Stimulated activated CD4-positive, alpha-beta T cell treated with anti-CD3 and anti-CD28 coated beads, Interleukin-4, amount 100 ng/mL, for 24 hours (primary cell): ENCODE data around the gene TMEM267.
"Not testable (repeated sequence)": the region's sequence is repeated elsewhere in the genome, so short reads cannot be mapped to it uniquely, and the experiment has no call there.

ENCODE experiments used
- DNase-seq: peaks from one replicate; pipeline ENCODE4 v3.0.0-alpha.2; 2020

The TMEM267 gene, protein sequence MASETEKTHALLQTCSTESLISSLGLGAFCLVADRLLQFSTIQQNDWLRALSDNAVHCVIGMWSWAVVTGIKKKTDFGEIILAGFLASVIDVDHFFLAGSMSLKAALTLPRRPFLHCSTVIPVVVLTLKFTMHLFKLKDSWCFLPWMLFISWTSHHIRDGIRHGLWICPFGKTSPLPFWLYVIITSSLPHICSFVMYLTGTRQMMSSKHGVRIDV

DNA sequence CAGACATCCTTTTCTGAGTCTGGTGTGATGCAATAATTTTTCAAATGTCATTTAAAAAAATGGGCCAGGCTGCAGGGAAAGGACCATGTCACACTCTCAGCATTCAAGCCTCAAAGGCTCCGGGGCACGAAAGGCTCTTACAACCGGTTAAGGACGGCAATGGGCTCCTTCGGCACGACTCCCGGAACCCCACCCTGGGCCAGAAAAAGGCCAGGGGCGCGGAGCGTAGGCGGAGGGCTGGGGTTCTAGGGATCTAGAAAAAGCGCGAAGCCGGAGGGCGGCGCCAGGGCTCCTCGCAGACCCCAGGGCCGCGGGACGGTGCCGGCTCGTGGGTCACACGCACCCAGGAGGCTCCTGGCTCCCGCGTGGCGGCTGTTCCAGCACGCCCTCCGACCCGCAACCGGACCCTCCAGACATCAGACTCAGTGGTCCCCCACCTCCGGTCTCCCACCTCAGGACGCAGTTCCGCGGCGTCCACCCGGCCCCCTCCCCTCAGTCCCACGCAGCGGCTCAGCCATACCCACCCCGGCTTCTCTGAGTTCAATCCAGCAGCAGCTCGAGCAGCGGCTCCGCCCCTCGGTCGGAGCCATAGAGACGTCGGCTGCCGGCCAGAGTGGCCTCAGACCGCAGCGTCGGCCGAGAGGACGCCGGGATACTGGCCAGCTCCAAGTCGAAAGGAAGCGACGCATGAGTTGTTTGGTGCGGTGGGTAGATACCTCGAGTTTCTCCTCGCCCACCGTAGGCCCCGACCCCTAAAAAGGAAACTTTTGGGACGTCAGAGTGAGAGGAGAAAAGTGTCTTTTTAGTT lies at the start of gene TMEM267:
Gene TMEM267, minus strand, starts transcription at position 568 of the 808 bp plus-strand sequence. CDS start 29,896 bp downstream, outside the sequence.
- peak; percentile 87 for DNase-seq

DNA sequence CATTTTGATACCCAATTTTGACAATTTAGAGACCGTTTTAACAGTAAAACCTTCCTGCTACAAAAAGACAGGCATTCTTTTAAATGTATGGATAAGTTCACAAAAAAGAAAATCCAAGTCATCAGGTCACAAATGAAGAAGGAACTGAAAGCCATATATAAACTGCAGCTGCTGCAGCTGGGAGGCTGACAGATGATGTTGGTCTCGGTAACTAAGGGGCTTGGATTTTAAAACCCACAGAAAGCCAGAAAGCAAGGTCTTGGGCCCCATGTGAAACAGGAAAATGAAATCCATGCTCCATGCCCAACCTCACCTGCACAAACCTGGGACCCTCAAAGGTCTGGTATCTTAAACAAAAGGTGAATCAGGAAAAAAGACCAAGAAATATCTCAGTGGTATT lies 47.0 kb upstream of the TMEM267 start:
- DNase-seq: no peak

DNA sequence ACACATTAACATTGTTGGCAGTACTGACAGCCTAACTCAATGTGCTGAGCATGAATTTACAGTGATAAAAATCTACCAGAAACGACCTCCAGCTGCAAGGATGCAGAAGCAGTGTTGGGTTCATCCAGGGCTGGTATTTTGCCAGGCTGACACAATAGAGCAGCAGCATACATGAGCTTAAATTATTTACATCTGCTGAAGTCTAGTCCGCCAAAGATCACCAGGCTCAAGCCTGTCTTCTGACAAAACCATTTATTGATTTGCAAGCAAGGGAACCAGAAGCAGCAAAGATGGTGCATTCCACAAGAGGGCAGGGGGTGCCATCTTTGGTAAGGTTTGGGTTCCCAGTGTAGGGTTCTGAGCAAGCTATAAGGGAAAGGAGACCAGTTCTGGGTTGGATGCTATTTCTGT lies 40.0 kb upstream of the TMEM267 start:
- DNase-seq: no peak

DNA sequence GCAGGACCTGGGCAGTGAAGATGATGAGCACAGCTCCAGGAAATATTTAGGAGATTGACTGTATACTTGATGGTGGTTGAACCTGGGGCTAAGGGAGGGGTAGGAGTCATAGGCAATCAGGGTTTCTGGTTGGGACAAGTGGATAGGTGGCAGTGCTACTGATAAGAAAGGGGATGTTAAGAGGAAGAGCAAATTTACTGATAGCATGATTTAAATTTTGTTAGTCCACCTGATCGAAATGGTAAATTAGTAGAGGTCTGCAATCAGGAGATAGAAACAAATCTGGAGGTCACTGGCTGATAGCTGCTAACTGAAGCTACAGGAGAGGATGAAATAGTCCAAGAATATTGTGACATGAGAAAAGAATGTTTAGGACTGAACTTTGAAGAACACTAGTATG lies 37.0 kb upstream of the TMEM267 start:
- no peak for DNase-seq

DNA sequence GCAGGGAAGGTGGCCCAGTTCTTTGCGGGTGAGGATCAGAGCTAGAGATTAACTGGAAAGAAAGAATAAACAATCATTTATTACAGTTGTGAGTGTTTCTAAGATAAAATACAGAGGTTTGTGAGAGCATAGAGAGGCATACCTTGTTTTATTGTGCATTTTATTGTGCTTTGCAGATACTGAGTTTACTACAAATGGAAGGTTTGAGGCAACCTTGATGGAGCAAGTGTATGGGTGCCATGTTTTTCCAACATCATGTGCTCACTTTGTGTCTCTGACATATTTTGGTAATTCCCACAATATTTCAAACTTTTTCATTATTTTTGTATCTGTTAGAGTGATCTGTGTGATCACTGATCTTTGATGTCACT lies 32.0 kb upstream of the TMEM267 start:
- no peak for DNase-seq

DNA sequence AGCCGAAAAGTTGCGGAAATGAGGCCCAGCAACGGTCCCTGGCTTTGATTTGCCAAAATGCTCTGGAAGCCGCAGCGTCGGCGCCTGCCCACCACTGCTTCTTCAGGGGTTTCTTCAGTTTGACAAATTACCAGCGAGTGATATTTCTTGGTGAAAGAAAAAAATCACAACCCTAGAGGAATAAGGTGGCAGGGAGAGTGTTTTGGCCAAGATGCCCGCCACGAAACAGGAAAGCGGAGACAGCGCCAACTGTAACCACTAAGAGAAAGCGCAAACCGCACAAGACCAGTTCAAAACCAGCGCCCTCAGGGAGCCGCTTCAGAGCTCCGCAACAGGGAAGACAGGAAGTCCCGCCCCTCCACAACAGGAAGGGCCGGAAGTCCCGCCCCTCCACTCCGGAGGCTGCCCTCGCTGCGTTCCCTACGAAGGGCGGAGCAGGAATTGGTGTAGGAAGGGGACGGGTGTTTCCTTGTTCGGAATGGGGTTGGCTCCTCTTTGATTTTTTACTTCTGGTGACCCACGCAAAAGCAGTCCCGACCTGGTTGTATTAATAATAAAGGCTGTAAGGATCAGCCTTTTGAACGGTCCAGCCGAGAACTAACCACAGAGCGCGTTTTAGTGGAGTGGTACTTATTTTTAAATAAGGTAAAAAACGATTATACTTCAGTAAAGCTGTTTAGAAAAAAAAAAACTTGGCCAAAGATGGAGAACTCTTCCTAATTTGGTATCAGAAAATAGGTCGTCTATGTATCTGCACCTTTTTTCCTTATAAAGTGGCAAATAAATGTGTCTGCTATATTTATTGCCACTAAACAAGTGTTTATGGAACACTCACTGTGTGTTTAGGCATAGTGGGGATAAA lies 31.4 kb upstream of the TMEM267 start, which contains the start of gene C5orf34:
Gene C5orf34, minus strand, starts transcription at position 333 of the 862 bp plus-strand sequence. CDS start 5,809 bp downstream, outside the sequence.
- DNase-seq: peak; percentile 96

DNA sequence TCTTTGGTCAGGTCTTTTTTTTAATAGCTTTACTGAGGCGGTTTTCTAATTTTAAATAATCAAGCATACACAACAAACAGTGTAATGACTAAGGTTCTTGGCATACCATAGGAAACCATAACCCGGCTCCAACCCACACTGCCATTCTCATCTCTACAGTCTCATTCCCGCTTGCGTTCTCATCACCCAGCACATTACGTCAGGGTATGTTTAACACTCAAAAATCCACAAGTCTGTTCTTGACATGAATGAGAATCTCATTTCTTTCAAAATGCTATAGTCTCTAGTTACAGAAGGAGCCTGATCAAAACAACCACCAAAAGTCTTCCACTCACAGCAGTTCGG lies 30.8 kb upstream of the TMEM267 start:
- DNase-seq: peak; percentile 66

DNA sequence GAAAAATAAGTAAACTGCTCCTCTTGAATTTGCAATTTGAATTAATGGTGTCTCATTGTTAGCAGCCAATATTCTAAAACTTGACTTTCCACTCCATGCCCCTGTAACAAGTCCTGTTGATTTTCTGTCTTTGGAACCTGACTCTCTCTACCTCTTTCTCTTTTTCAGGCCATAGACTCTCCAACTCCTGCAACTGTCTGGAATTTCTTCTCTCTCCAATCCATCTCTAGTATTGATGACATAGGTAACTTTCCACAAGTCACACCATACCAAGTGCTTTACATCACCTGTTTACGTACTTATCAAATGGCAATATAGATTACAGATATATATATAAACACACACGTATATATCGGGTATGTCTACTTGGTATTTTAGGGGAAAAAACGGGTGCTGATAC lies 30.4 kb upstream of the TMEM267 start:
- DNase-seq: no peak

DNA sequence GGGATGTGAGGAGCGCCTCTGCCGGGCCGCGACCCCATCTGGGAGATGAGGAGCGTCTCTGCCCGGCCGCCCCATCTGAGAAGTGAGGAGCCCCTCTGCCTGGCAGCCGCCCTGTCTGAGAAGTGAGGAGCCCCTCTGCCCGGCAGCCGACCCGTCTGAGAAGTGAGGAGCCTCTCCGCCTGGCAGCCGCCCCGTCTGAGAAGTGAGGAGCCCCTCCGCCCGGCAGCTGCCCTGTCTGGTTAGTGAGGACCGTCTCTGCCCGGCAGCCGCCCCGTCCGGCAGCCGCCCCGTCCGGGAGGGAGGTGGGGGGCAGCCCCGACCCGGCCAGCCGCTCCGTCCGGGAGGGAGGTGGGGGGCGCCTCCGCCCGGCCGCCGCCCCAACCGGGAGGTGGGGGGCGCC lies 27.4 kb upstream of the TMEM267 start:
- not testable (repeated sequence) for DNase-seq

DNA sequence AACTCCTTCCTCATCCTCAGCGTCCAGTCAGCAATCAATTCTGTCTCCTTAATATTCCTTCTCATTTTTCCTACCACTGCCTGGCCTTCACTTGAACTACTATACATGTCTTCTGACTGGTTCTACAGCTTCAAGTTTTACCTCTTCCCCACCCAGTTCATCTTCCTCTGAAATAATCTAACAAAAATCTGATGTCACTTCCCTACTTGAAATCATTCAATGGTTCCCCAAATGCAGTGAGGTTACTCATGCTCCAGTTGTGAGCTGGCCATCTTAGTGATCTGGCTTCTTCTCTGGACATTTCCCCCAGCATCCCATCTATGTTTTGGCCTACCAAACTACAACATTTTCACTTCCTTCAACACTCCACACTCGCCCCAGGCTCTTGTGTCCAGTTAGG lies 14.9 kb upstream of the TMEM267 start:
- no peak for DNase-seq

DNA sequence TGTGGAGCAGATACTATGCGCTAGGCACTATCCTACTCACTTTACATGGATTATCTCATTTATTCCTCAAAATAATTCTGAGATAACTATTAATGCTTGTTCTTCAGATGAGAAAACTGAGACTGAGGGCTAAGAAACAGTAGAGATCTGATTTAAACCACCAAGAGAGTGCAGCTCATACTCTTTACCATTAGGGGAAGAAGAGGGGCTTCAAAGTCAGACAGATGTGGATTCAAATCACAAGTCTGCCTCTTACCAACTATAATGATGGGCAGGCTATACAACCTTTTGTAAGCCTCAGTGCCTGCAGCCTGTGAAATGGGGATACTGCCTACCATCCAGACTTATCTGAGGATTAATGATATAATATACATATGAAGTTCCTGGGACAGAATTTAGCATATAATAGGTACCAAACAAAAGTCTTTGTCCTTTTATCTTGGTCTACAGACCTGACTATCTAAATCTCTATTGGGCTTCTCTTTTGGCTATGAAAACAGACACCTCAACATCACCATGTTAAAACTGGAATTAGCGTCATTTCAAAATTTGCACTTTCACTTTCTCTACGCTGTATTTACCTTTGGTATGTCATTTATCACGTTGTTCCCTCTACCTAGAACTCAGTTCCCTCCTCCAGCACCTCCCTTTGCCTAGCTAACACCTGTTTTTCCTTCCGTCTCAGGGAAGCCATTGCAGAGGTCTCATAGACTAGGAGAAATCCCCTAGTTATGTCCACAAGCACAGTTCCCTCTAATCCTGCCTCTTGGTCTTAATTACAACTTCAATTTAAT lies 13.8 kb upstream of the TMEM267 start:
- no peak for DNase-seq

DNA sequence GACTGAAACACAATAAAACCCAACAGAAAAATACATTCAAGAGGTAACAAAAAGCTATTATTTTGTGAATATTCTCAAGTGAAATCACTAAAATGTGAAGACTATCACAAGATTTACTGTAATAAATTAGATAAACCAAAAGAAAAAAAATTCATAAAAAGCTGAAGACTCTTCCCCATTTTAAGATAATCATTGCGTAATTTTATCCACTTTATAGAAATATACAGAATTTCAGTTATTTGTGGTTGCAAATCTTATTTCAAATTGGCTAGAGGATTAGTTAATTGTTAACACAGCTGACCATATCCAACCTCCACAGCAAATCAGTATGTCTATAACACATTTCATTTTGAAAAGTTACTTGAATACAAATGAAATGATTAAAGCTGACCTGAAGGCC lies 7.7 kb upstream of the TMEM267 start:
- DNase-seq: no peak

DNA sequence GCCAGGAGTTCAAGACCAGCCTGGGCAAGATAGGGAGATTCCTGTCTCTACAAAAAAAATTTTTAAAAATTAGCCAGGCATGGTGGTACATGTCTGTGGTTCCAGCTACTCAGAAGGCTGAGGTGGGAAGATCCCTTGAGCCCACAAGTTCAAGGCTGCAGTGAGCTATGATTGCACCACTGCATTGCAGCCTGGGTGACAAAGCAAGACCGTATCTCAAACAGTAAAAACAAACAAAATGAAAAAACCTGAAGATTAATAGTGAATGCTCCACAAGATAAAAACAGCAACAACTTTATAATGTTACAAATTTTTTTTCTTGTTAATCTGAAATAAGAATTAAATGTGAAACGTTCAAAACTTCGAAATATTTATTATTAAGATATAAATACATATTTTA lies 2.7 kb upstream of the TMEM267 start:
- no peak for DNase-seq

DNA sequence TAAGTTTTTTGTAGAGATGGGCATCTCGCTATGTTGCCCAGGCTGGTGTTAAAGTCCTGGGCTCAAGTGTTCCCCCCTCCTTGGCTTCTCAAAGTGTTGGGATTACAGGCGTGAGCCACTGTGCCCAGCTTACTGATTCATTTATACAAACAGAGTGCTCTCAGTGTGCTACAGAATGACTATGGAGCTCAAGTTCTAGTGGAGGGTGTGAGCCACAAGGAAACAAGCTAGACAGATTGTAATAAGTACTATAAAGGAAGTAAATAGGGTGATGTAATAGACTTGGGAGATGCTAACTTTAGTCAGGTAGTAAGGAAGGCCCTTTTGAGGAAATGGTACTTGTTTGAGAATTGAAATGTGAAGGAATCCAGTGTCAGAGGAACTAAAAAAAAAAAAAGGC lies 1.7 kb upstream of the TMEM267 start:
- DNase-seq: no peak

DNA sequence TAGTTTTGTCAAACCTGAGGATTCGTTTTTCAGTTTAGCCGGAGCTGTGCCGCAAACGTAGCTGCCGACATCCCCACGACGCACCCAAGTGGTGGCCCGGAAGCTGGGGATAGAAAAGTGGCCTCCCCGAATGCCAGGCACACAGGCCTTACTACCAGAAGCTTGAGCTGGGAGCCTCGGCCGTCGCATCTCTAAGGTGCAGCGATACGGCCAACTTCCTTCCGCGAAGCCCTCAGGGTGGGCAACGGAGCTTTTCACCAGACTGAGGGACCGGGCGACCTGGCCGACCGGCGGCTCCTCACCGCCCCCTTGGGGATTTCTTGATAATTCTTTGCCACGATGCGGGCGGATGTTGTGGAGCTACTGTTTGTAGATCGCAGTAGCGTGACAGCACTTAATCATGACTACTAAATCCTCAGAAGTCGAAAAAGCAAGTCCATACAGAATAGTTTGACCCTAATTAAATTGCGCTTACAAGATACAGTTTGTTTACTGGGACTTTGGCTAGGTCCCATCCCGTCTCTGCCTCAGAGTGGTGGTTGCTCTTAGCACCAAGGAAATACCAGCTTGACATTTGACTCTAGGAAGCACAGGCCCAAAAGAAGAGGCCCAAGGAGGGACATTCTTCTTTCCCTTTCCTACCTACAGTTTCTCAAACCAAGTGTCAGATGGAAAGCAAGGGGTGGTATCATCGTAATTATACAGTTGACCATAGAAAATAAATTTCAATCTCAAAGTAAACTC lies 613 bp upstream of the TMEM267 start:
- peak; percentile 89 for DNase-seq

DNA sequence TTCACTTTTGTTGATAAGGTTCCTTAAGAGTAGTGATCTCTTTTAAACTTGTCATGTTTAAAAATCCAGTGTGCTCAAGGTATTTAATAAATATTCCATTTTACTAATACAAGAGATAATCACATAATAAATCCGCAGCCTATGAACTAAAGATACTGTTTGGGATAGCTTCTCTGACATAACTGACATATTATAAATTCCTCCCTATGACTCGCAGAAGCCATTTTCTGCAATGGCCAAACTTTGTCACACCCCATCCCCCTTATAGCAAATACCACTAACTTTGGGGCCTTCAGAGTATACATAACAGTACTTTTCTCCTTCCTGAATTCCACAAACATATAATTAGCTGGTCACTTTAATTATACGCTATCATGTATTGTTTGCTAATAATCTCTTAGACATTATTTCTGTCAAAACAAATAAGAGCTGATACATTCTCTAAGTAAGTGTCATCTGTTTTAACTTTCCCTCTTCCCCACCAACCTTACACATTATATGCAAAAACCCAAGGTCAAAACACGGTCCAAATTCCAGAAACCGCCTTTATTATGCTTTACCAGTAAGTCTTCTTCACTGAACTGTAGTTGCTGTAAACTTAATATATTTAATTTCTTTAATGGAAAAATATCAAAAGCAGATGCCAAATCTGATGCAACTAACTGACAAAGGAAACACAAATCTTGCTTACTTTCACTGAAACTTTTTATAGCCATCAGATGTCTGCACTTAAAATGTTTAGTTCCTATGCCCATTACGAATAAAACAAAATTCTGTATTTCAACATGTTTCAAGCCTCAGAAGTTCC lies 971 bp downstream of the TMEM267 start:
- DNase-seq: no peak

DNA sequence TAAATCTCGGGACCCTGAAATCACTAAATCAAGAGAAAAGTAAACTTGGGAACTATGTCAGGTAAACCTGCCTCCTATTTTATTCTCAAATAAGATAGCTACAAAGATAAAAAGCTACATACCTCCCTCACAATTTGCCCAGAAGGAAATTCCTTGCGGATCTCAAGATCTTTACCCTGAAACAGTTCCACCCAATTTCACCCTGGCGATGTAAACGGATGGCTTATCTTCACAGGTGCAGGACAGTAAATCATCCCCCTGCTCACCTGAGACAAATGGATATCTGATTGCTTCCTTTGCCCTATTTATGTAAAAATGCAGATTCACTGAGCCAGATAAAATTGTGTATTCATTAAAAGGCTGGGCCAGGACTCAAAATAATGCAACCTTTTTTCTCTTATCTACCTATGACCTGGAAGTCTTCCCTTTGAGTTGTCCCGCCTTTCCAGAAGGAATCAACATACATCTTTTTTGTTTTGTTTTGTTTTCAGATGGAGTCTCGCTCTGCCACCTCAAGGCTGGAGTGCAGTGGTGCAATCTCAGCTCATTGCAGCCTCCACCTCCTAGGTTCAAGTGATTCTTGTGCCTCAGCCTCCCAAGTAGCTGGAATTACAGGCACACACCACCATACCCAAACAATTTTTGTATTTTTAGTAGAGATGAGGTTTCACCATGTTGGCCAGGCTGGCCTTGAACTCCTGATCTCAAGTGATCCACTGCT lies 13.8 kb downstream of the TMEM267 start:
- no peak for DNase-seq

DNA sequence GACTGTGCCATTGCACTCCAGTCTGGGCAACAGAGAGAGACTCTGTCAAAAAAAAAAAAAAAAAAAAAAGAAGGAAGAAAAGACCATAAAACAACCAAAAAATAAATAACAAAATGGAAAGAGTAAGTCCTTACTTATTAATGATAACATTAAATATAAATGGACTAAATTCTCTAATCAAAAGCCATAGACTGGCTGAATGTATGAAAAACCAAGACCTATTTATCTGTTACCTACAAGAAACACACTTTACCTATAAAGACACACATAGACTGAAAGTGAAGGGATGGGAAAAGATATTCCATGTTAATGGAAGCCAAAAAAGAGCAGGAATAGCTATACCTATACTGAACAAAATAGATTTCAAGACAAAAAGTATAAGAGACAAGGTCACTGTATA lies 16.6 kb downstream of the TMEM267 start:
- no peak for DNase-seq

DNA sequence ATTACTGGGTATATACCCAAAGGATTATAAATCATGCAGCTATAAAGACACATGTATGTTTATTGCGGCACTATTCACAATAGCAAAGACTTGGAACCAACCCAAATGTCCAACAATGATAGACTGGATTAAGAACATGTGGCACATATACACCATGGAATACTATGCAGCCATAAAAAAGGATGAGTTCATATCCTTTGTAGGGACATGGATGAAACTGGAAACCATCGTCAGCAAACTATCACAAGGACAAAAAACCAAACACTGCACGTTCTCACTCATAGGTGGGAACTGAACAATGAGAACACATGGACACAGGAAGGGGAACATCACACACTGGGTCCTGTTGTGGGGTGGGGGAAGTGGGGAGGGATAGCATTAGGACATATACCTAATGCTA lies 18.2 kb downstream of the TMEM267 start:
- DNase-seq: not testable (repeated sequence)

DNA sequence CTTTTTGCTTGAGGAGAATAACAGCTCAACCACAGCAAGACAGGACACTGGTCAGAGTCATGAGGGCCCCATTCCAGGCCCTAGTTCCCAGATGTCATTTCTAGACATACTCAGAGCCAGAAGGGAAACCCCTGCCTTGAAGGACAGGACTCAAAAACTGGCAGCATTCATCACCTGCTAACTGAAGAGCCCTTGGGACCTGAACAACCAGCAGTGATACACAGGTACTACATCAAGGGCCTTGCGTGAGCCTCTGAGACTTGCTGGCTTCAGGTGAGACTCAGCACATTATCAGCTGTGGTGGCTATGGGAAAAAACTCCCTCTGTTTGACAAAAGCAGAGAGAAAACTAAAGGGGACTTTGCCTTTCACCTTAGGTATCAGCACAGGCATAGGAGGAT lies 22.6 kb downstream of the TMEM267 start:
- DNase-seq: no peak
